ENCODE results near the gene TXNDC5.

The TXNDC5 gene

GRCh38 chr6:7904654-7905319, 5.8 kb downstream of the TXNDC5 start:
- TF ChIP-seq CTCF (IDR thresholded peaks at IDR 0.05; ENCODE audit: low read depth, low read length, missing control alignments) = no peak
- in situ Hi-C loops (cut with HindIII; ENCODE audit: low sequenced_read_pairs) = no loop called here
- no peak overlapping the region for H3K4me3 ChIP-seq (ENCODE audit: low read depth, low read length)
- no peak for DNase-seq (ENCODE audit: low read depth)

GRCh38 chr6:7903673-7904072, 6.9 kb downstream of the TXNDC5 start:
- in situ Hi-C loops (cut with HindIII; ENCODE audit: low sequenced_read_pairs) = no loop called here
- no peak for DNase-seq (ENCODE audit: low read depth)
- TF ChIP-seq CTCF (IDR thresholded peaks at IDR 0.05; ENCODE audit: low read depth, low read length, missing control alignments) = no peak
- no peak overlapping the region for H3K4me3 ChIP-seq (ENCODE audit: low read depth, low read length)

GRCh38 chr6:7902867-7903266, 7.7 kb downstream of the TXNDC5 start:
- in situ Hi-C loops (cut with HindIII; ENCODE audit: low sequenced_read_pairs) = no loop called here
- DNase-seq (ENCODE audit: low read depth) = no peak
- no peak overlapping the region for H3K4me3 ChIP-seq (ENCODE audit: low read depth, low read length)
- TF ChIP-seq CTCF (IDR thresholded peaks at IDR 0.05; ENCODE audit: low read depth, low read length, missing control alignments) = no peak

GRCh38 chr6:7902221-7902620, 8.4 kb downstream of the TXNDC5 start:
- in situ Hi-C loops (cut with HindIII; ENCODE audit: low sequenced_read_pairs) = no loop called here
- no peak for TF ChIP-seq CTCF (IDR thresholded peaks at IDR 0.05; ENCODE audit: low read depth, low read length, missing control alignments)
- no peak for DNase-seq (ENCODE audit: low read depth)
- H3K4me3 ChIP-seq (ENCODE audit: low read depth, low read length) = no peak overlapping the region

GRCh38 chr6:7901780-7902179, 8.8 kb downstream of the TXNDC5 start:
- H3K4me3 ChIP-seq (ENCODE audit: low read depth, low read length) = no peak overlapping the region
- no peak for DNase-seq (ENCODE audit: low read depth)
- no peak for TF ChIP-seq CTCF (IDR thresholded peaks at IDR 0.05; ENCODE audit: low read depth, low read length, missing control alignments)
- in situ Hi-C loops (cut with HindIII; ENCODE audit: low sequenced_read_pairs) = no loop called here

- TF ChIP-seq CTCF (IDR thresholded peaks at IDR 0.05; ENCODE audit: low read depth, low read length, missing control alignments) = no peak
- in situ Hi-C loops (cut with HindIII; ENCODE audit: low sequenced_read_pairs) = no loop called here
- H3K4me3 ChIP-seq (ENCODE audit: low read depth, low read length) = no peak overlapping the region
- no peak for DNase-seq (ENCODE audit: low read depth)
Observed at GRCh38 chr6:7901056-7901455, 9.5 kb downstream of the TXNDC5 start.
